Right cardiac atrium (tissue), 5 donors: ENCODE data around the gene CALHM1. TPM values are rescaled to one million over a fixed set of nuclear protein-coding genes. Genes with fewer than 3 reads are reported as not detected.
"Not testable (repeated sequence)": the region's sequence is repeated elsewhere in the genome, so short reads cannot be mapped to it uniquely, and the experiment has no call there.

Experiments
- ATAC-seq, 2 donors: fragments of 200-7000 bp; cut with Tn5 transposase; one replicate each; pipeline versions ENCODE4 v1.8.0 to v1.9.1; 2020; ENCODE audit warnings: moderate library complexity in 2 of 2, mild to moderate bottlenecking in 1 of 2
- DNase-seq, 3 donors: peaks; one replicate each; pipeline ENCODE4 v3.0.0-alpha.2; 2020
- H3K27ac ChIP-seq: one replicate; pipeline ENCODE4 v1.5.1; 2013; ENCODE audit warnings: mild to moderate bottlenecking, low read length, control low read depth, moderate library complexity
- H3K27me3 ChIP-seq: one replicate; pipeline ENCODE4 v1.6.1; 2013; ENCODE audit not compliant: control insufficient read depth, insufficient read depth
- H3K4me1 ChIP-seq: one replicate; pipeline ENCODE4 v1.6.1; 2013; ENCODE audit warnings: low read length; ENCODE audit not compliant: control insufficient read depth, insufficient read depth
- H3K4me3 ChIP-seq: one replicate; pipeline ENCODE4 v1.5.1; 2013; ENCODE audit warnings: low read length, control low read depth
- H3K9me3 ChIP-seq: one replicate; pipeline ENCODE4 v1.6.1; 2013; ENCODE audit warnings: low read length; ENCODE audit not compliant: control insufficient read depth
- WGBS: extraction: QIAGEN DNeasy Blood & Tissue Kit; methylation state at CpG from one replicate; pipeline ENCODE4 v1.1.7; 2013; 5-methylcytosine and 5-hydroxymethylcytosine counted together
- intact Hi-C, 4 donors: fragments of 100-400 bp; cut with DNase I; formaldehyde crosslinking; loops; one replicate each; pipeline versions ENCODE4 v1.11.0 to v1.14.0; 2022 to 2023
- polyA plus RNA-seq: library from polyadenylated mRNA; stranded (reverse); fragments of 200-250 nt; gene quantifications from one replicate; pipeline ENCODE4 v1.2.3, GENCODE V29; 2013
- total RNA-seq, 4 donors: library from RNA; stranded (reverse); fragmentation: NEBNext Ultra II Directional; extraction: Animal tissue kit (Norgen Biotek cat#: 25700); gene quantifications; one replicate each; pipeline ENCODE4 v1.2.1, GENCODE V29; 2021
- donor health status: healthy with polysubstance abuse.
- donor health status: DM: no; HTN: yes; CAD: no.
- donor health status: DM: no; HTN: no; CAD: no.
- donor health status: DM: no; HTN: yes; CAD: no; lungs with severe emphysema.
- donor health status: DM: yes; HTN: yes; CAD: no.

Gene CALHM1
- total and polyA plus RNA-seq, 5 donors = not detected

GRCh38 chr10:103497161-103497915, 38.6 kb upstream of the CALHM1 start:
- no peaks in the 10 kb centered on the region for H3K4me1 ChIP-seq
- intact Hi-C loops = no loop called here
- no peaks in the 10 kb centered on the region for H3K9me3 ChIP-seq
- peaks cover 2% of the 10 kb centered on the region for H3K27me3 ChIP-seq
- ATAC-seq = no peak
- no peak for DNase-seq
- WGBS = 76% methylated on average over 8 of the region's 8 CpGs
- no peak overlapping the region for H3K27ac ChIP-seq
- H3K4me3 ChIP-seq = no peak overlapping the region

- Histone ChIP-seq H3K27ac (no peak overlapping the region), H3K4me1 (no peaks in the 10 kb centered on the region), H3K27me3 (peaks cover 2% of the 10 kb centered on the region), H3K4me3 (no peak overlapping the region), H3K9me3 (no peaks in the 10 kb centered on the region)
- ATAC-seq (no peak), DNase-seq (no peak)
- intact Hi-C loops = no loop called here
- WGBS = 91% methylated on average over 3 of the region's 3 CpGs
These were observed 36.6 kb upstream of the CALHM1 start for GRCh38 chr10:103495321-103495720.

- Histone ChIP-seq H3K27me3 (no peaks in the 10 kb centered on the region), H3K27ac (no peak overlapping the region), H3K4me1 (no peaks in the 10 kb centered on the region), H3K4me3 (peak overlapping the region; percentile 65), H3K9me3 (no peaks in the 10 kb centered on the region)
- intact Hi-C loops = no loop called here
- WGBS = 1% methylated on average over 91 of the region's 92 CpGs
- ATAC-seq (peak; percentile 21 to 51), DNase-seq (peak; percentile 21 to 68 (median 62))
These were observed 35.5 kb upstream of the CALHM1 start for GRCh38 chr10:103493916-103494877.

GRCh38 chr10:103493362-103493915, 34.7 kb upstream of the CALHM1 start, which contains the start of gene NEURL1:
NEURL1 (plus strand) TSS chr10:103493705; CDS start chr10:103494388, 683 bp downstream.
- DNase-seq (peak in 1 of 3 donors; percentile 70), ATAC-seq (peak in 1 of 2 donors; percentile 13)
- peak within 1 kb of the TSS; percentile 65 for H3K4me3 ChIP-seq
- no peaks in the 10 kb centered on the region for H3K27me3 ChIP-seq
- no peak within 1 kb of the TSS for H3K27ac ChIP-seq
- intact Hi-C loops = no loop called here
- no peaks in the 10 kb centered on the region for H3K9me3 ChIP-seq
- WGBS = 2% methylated on average over 65 of the region's 65 CpGs
- H3K4me1 ChIP-seq = no peaks in the 10 kb centered on the region

- H3K9me3 ChIP-seq = no peaks in the 10 kb centered on the region
- DNase-seq (no peak), ATAC-seq (no peak)
- H3K27ac ChIP-seq = no peak overlapping the region
- intact Hi-C loops = no loop called here
- WGBS = 67% methylated on average over 5 of the region's 5 CpGs
- H3K4me1 ChIP-seq = no peaks in the 10 kb centered on the region
- no peaks in the 10 kb centered on the region for H3K27me3 ChIP-seq
- H3K4me3 ChIP-seq = no peak overlapping the region
These were observed 34.1 kb upstream of the CALHM1 start for GRCh38 chr10:103492655-103493261.

GRCh38 chr10:103491729-103492364, 33.1 kb upstream of the CALHM1 start:
- ATAC-seq (peak in 1 of 2 donors; percentile 41), DNase-seq (no peak)
- intact Hi-C loops = no loop called here
- no peaks in the 10 kb centered on the region for H3K9me3 ChIP-seq
- no peaks in the 10 kb centered on the region for H3K27me3 ChIP-seq
- no peak overlapping the region for H3K4me3 ChIP-seq
- no peak overlapping the region for H3K27ac ChIP-seq
- WGBS = 53% methylated on average over 7 of the region's 7 CpGs
- H3K4me1 ChIP-seq = no peaks in the 10 kb centered on the region

- intact Hi-C loops = no loop called here
- ATAC-seq (no peak), DNase-seq (no peak)
- H3K9me3 ChIP-seq = no peaks in the 10 kb centered on the region
- no peak overlapping the region for H3K27ac ChIP-seq
- no peaks in the 10 kb centered on the region for H3K4me1 ChIP-seq
- no peak overlapping the region for H3K4me3 ChIP-seq
- WGBS = 94% methylated on average over 1 of the region's 1 CpG
- no peaks in the 10 kb centered on the region for H3K27me3 ChIP-seq
These were observed 32.2 kb upstream of the CALHM1 start for GRCh38 chr10:103490986-103491314.

GRCh38 chr10:103487410-103487708, 28.7 kb upstream of the CALHM1 start:
- Histone ChIP-seq H3K9me3 (no peaks in the 10 kb centered on the region), H3K4me3 (no peak overlapping the region), H3K27ac (no peak overlapping the region), H3K27me3 (no peaks in the 10 kb centered on the region), H3K4me1 (no peaks in the 10 kb centered on the region)
- 86% methylated on average over 2 of the region's 2 CpGs for WGBS
- no peak for DNase-seq
- ATAC-seq = no peak
- intact Hi-C loops = no loop called here

- not testable (repeated sequence) for ATAC-seq, H3K4me1 ChIP-seq
These were observed 28.1 kb upstream of the CALHM1 start for GRCh38 chr10:103486635-103487409.

GRCh38 chr10:103481974-103482531, 23.4 kb upstream of the CALHM1 start:
- no peaks in the 10 kb centered on the region for H3K4me1 ChIP-seq
- ATAC-seq (peak; percentile 69 to 70), DNase-seq (no peak)
- no peak overlapping the region for H3K4me3 ChIP-seq
- H3K27ac ChIP-seq = no peak overlapping the region
- intact Hi-C loops = loop anchor here in 1 of 4 donors (5.0 kb wide), 1 partner anchor 65 kb away; no protein-coding TSS in a partner anchor
- no peaks in the 10 kb centered on the region for H3K27me3 ChIP-seq
- H3K9me3 ChIP-seq = no peaks in the 10 kb centered on the region
- 54% methylated on average over 12 of the region's 12 CpGs for WGBS

More at GRCh38 chr10:103486635-103487409, 28.1 kb upstream of the CALHM1 start:
- intact Hi-C loops, H3K27ac ChIP-seq, H3K27me3 ChIP-seq, DNase-seq, H3K4me3 ChIP-seq, H3K9me3 ChIP-seq: not testable (repeated sequence)
- 83% methylated on average over 8 of the region's 8 CpGs for WGBS
